Upper lobe of right lung (tissue), 1 donor: ENCODE results near the gene OGFR. TPM values are rescaled to one million over a fixed set of nuclear protein-coding genes. Genes with fewer than 3 reads are reported as not detected.

Experiments used
- ATAC-seq: fragments of 200-7000 bp; cut with Tn5 transposase; one replicate; pipeline ENCODE4 v1.9.1; 2020; ENCODE audit warnings: mild to moderate bottlenecking, moderate library complexity
- DNase-seq: peaks from one replicate; pipeline ENCODE4 v3.0.0-alpha.2; 2020
- H3K27ac ChIP-seq: fragments of 200-600 bp; one replicate; pipeline ENCODE4 v1.8.0; 2022
- H3K27me3 ChIP-seq: fragments of 200-600 bp; one replicate; pipeline ENCODE4 v1.8.0; 2022; ENCODE audit warnings: mild to moderate bottlenecking
- H3K36me3 ChIP-seq: fragments of 200-600 bp; one replicate; pipeline ENCODE4 v1.8.0; 2022
- H3K4me1 ChIP-seq: fragments of 200-600 bp; one replicate; pipeline ENCODE4 v1.8.0; 2022
- H3K4me3 ChIP-seq: fragments of 200-600 bp; one replicate; pipeline ENCODE4 v1.8.0; 2022; ENCODE audit warnings: mild to moderate bottlenecking
- H3K9me3 ChIP-seq: fragments of 200-600 bp; one replicate; pipeline ENCODE4 v1.8.0; 2022
- CTCF ChIP-seq: fragments of 200-600 bp; IDR thresholded peaks from one replicate; pipeline ENCODE4 v1.8.0; 2022; ENCODE audit warnings: antibody characterized with exemption
- intact Hi-C: fragments of 100-400 bp; cut with DNase I; formaldehyde crosslinking; loops from one replicate; pipeline ENCODE4 v1.11.0; 2022
- long read RNA-seq: library from polyadenylated mRNA; unstranded; transcript quantifications from one replicate; pipeline ENCODE4 v2.0.0, GENCODE V29; 2021
- total RNA-seq: library from RNA; stranded (reverse); fragmentation: NEBNext Ultra II Directional; extraction: Animal tissue kit (Norgen Biotek cat#: 25700); gene quantifications from one replicate; pipeline ENCODE4 v1.2.1, GENCODE V29; 2021
- donor health status: DM: no; HTN: yes; CAD: no; lungs with severe emphysema.

The OGFR gene
- 58.2 TPM for total RNA-seq
- long read RNA-seq, full-length matches to known transcripts: 172 of 233 reads
- long read RNA-seq, partial matches to known transcripts: 35 of 233 reads
- long read RNA-seq, other reads (novel, unspliced or antisense): 26 of 233 reads

GRCh38 chr20:62804627-62805154 lies at the start of gene OGFR:
Gene OGFR (plus strand): TSS chr20:62804835. CDS start chr20:62804860, 25 bp downstream.
- ATAC-seq (peak; percentile 61), DNase-seq (peak; percentile 85)
- no peak for TF ChIP-seq CTCF
- intact Hi-C loops: loop anchor here (10.0 kb wide), 1 partner anchor 130 kb away; no protein-coding TSS in a partner anchor
- peaks cover 23% of the 10 kb centered on the region for H3K4me1 ChIP-seq
- H3K27ac ChIP-seq: peak within 1 kb of the TSS; percentile 87
- H3K36me3 ChIP-seq: peaks cover 42% of the 10 kb centered on the region
- H3K9me3 ChIP-seq: no peaks in the 10 kb centered on the region
- H3K27me3 ChIP-seq: no peaks in the 10 kb centered on the region
- H3K4me3 ChIP-seq: peak within 1 kb of the TSS; percentile 81

GRCh38 chr20:62754991-62755356 lies 49.7 kb upstream of the OGFR start:
- Histone ChIP-seq H3K4me3 (no peak overlapping the region), H3K27ac (no peak overlapping the region), H3K4me1 (no peaks in the 10 kb centered on the region), H3K27me3 (peaks cover 17% of the 10 kb centered on the region), H3K9me3 (no peaks in the 10 kb centered on the region), H3K36me3 (no peaks in the 10 kb centered on the region)
- ATAC-seq (no peak), DNase-seq (no peak)
- TF ChIP-seq CTCF: no peak
- intact Hi-C loops: no loop called here

GRCh38 chr20:62755817-62756724 lies 48.6 kb upstream of the OGFR start:
- intact Hi-C loops: no loop called here
- Histone ChIP-seq H3K36me3 (no peaks in the 10 kb centered on the region), H3K4me1 (no peaks in the 10 kb centered on the region), H3K27ac (no peak overlapping the region), H3K27me3 (peaks cover 17% of the 10 kb centered on the region), H3K4me3 (no peak overlapping the region), H3K9me3 (no peaks in the 10 kb centered on the region)
- no peak for ATAC-seq
- TF ChIP-seq CTCF: no peak
- DNase-seq: no peak

DNA sequence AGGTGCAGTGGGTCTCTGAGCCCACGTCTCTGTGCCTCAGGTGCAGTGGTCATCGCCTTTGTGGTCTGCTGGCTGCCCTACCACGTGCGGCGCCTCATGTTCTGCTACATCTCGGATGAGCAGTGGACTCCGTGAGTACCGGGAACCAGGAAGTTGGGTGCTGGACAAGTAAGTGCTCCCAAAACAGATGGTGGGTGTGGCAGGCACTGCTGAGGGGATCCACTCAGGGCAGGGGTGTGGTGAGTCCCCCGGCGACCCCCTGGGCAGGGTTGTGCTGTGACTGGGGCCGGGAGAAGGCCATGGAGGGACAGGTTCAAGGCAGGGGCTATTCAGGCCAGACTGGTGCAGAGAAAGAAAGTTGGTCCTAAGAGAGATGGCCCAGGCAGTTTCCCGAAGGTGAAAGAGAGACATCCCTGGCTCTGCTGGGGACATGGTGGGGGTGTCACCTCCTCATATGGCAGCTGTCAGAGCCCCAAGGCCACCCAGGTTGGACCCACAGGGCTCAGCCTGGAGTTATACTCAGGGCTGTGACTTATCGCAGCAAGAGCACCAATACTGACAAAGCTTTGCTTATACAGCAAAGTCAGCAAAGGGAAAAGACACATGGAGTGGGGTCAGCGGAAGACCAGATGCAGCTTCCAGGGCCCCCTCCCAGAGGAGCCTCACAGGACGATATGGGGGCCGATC lies 46.3 kb upstream of the OGFR start:
- TF ChIP-seq CTCF: no peak
- DNase-seq: no peak

GRCh38 chr20:62759981-62760431 lies 44.6 kb upstream of the OGFR start:
- H3K9me3 ChIP-seq: no peaks in the 10 kb centered on the region
- no peak overlapping the region for H3K4me3 ChIP-seq
- no peak overlapping the region for H3K27ac ChIP-seq
- intact Hi-C loops: no loop called here
- no peaks in the 10 kb centered on the region for H3K4me1 ChIP-seq
- DNase-seq (no peak), ATAC-seq (peak; percentile 31)
- peaks cover 19% of the 10 kb centered on the region for H3K27me3 ChIP-seq
- H3K36me3 ChIP-seq: no peaks in the 10 kb centered on the region
- TF ChIP-seq CTCF: no peak

More for the DNA sequence above, 46.3 kb upstream of the OGFR start:
- Histone ChIP-seq H3K27ac (no peak overlapping the region), H3K27me3 (peaks cover 16% of the 10 kb centered on the region), H3K9me3 (no peaks in the 10 kb centered on the region), H3K4me3 (no peak overlapping the region), H3K4me1 (no peaks in the 10 kb centered on the region), H3K36me3 (no peaks in the 10 kb centered on the region)
- ATAC-seq: no peak
- intact Hi-C loops: no loop called here
